HG02870 (cell line): ENCODE results near the gene NCOR2.
"Not testable (repeated sequence)": the region's sequence is repeated elsewhere in the genome, so short reads cannot be mapped to it uniquely, and the experiment has no call there.

Experiments
- ATAC-seq: cut with Tn5 transposase; IDR thresholded peaks from one replicate; pipeline ENCODE4 v1.9.1; 2021; ENCODE audit warnings: mild to moderate bottlenecking, moderate library complexity; ENCODE audit not compliant: unreplicated experiment

Gene NCOR2

DNA sequence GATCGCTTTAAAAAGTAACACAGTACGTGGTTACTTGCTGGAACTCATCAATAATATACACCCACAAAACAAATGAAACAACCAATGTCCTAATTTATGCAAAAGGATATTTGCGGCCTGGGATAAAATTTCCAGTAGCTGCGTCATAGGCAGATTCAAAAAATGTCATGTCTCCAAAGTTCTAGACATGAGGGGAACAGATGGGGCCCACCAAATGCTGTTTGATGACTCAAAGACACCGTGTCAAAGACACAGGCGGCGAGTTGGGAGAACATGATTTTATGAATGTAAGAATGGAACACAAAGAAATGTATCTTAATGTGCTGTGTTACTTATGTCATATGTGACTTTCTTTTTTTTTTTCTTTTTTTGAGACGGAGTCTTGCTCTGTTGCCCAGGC, 34.3 kb upstream of the NCOR2 start:
- no peak for ATAC-seq

DNA sequence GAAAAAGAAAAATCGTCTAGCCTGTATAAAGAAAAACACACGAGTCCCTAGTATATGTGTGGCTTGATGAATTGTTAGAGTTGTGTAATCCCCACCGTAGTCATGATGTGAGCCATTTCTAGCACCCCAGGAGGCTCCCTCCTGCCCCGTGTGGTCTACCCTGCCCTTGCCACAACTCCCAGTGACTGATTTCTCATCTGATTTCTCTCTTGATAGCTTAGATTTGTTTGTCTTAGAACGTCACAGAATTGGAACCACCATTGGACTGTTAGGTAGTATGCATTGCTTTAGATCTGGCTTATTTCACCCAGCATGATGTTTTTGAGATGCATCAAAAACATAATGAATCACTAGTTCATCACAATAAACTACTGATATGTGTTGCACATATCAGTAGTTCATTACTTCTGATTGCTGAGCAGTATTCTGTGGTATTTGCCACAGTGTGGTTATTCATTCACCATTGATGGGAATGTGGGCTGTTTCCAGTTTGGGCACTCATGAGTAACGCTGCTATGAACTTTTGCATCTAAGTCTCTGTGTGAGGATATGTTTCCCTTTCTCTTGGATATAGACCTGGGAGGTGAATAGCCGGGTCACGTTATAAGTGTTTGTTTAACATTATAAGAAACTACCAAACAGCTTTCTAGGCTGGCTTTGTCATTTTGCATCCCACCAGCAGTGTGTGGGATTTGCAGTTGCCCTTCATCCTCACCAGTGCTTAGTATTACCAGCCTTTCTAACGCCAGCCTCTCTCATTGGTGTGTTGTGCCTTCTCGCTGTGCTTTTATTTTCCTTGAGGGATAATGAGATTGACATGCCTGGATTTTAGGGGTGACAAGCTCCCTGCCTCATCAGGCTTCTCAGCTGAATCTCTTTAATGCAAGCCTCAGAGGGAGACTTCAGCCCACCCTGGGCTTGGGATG, 31.9 kb upstream of the NCOR2 start:
- ATAC-seq, result no peak

DNA sequence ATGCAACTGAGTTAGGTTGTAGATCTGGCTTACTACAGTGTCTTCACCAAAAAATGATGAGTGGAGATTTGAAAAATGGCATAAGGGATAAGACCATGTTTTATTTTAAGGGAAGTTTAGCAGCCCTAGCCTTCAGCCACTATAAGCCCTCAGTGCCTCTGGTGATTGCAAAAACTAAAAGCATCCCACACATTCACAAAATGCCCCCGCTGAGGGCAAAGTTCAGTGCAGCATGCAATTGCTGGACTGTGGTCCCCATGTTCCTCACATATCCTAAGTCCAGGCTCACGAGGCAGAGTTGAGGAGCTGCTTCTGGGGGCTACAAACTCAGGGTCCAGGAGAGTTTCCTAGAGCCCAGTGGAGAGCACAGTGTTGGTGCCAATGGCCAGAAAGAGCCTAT, 29.6 kb upstream of the NCOR2 start:
- ATAC-seq, result no peak

DNA sequence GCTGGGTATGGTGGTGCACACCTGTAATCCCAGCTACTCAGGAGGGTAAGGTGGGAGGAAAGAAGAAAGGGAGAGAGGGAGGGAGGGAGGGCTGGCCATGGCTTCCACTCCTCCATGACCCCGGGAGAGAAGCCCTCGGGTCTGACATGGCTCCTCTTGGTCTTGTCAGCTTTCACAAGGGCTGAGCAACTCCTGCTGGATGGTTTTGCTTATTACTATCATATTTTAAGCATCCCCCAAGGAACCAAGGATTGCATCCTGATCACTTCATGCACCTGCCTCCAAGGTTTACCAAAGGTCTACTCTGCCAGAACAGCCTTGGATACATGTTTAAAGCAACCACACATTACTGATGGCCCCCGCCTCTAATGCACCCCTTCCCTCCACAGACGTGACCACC, 28.0 kb upstream of the NCOR2 start:
- ATAC-seq, result no peak

DNA sequence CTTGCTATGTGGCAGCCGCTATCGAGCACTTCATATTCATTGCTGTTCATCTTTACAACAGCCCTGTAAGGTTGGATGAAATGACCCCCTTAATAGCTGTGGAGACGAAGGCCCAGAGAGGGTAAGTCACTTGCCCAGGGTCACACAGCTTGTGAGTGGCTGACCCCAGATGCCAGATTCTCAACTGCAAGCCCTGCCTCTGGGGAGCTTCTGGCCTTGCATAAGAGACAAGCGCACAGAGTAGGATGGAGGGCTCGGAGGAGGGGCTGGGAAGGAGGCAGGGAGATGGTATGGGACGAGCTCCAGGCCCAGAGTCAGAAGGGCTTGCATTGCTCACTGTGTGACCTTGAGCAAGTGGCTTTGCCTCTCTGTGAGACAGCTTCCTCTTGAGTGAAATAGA, 27.4 kb upstream of the NCOR2 start:
- no peak for ATAC-seq

DNA sequence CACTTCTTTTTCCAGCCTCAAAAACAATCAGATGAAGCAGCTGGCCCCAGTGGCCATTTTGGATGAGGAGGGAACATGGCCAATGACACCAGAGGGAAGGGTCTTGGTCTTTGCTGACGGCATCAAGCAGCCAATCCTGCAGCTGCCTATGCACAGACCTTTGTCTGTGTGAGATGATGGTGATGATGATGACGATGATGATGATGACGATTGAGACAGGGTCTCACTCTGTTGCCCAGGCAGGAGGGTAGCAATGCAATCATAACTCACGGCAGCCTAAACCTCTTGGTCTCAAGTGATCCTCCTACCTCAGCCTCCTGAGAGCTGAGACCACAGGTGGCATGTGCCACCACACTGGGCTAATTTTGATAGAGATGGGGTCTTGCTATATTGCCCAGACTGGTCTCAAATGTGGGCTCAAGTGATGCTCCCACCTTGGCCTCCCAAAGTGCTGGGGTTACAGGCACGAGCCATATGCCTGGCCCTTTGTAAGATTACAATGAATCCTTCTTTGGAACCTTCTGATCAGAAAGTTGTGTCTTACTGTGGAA, 26.5 kb upstream of the NCOR2 start:
- no peak for ATAC-seq

DNA sequence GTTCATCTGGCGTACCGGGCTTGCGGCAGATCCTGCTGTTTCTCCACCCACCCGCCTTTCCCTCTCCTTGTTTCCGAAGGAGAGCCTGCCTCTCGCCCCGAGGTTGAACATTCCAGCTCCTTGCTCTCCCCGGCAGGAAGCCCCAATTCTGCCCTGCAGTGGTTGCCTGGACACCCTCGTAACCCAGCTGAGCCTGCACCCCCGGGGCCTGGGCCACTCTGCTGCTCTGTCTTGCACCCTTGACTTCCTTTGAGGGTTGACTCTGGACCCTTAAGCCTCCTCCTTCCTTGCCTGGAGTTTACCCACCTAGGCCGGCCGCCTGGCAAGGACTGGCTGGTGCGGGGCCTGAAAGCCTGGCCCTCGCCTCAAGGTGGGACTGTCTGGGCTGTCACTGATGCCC, 25.8 kb upstream of the NCOR2 start:
- no peak for ATAC-seq

DNA sequence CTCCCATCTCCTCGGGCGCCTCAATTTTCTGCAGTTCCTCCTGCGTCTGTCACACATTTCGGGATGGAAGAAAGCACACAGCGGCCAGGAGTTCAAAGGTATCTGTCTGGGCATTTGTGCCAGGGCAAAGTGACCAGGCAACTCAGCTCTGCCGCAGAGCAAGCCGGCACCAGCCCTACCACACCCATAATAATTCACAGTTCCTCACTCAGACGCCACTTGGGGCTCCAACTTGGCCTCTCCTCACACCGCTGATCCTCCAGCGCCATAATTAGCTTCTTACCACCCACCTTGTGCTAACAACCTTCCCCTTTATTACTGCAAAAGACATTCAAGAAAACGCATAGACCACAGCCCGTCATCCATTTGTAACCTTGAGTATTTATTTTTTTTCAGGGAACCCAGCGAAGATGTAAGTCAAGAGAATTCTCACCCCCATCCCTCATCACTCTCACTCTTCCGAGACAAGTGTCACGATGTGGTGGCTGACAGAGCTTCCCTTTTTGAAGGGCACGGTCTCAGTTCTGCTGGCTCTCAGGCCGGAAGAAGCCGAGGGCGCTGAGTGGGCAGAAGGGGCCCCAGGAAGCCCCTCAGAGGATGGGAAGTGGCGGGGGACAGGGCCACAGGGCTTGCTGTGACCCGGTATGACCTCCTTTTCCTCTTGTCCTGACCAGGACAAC, 25.2 kb upstream of the NCOR2 start:
- ATAC-seq, result no peak

DNA sequence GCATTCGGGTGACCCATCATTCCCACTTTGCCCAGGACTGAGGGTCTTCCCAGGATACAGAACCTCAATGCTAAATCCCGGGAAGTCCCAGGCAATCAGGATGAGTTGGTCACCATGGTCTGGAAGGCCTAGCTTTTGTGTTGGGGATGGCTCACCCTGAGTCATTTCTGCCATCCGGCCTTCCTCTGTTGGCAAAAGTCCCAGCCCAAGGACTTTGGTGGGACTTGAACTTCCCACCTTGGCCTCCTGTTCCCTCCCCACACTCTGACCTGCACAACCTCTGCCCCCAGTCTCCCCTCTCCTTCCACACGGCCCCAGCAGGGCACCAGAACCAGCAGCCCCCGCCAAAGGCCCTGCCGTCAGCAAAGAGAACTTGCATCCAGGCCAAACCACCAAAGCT, 24.6 kb upstream of the NCOR2 start:
- no peak for ATAC-seq

DNA sequence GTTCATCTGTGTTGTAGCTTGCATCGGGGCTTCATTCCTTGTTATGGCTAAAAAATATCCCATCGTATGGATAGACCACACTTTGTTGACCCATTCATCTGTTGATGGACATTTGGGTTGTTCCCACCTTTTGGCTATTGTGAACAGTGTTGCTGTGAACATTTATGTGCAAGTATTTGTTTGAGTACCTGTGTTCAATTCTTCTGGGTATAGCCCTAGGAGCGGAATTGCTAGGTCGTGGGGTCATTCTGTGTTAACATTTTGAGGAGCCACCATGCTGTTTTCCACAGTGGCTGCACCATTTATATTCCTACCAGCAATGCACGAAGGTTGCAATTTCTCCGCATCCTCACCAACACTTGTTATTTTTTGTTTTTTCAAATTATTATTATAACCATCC, 23.0 kb upstream of the NCOR2 start:
- no peak for ATAC-seq

DNA sequence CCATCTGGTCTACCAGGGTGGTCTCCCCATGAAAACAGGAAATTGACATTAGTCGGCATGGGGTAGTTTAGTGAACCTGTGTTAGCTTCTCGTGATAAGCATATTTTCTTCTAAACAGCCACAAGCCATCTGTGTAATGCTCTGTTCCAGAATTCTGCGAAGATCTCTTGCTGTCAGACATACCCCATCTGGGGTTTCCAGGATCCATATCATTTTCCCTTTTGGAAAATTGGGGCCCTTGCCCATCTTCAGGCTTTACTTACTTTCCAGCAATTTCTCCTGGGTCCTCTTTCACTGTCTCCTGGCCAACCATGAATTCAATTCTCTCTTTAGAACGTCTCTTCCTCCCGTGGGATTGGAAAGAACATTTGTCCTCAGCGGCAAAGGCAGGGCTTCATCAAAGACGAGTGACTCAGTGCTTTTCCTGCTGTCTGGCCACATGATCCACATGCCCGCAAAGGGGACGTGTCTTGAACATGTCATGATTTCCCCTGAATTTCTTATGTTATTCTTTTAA, 21.4 kb upstream of the NCOR2 start:
- ATAC-seq, result no peak

DNA sequence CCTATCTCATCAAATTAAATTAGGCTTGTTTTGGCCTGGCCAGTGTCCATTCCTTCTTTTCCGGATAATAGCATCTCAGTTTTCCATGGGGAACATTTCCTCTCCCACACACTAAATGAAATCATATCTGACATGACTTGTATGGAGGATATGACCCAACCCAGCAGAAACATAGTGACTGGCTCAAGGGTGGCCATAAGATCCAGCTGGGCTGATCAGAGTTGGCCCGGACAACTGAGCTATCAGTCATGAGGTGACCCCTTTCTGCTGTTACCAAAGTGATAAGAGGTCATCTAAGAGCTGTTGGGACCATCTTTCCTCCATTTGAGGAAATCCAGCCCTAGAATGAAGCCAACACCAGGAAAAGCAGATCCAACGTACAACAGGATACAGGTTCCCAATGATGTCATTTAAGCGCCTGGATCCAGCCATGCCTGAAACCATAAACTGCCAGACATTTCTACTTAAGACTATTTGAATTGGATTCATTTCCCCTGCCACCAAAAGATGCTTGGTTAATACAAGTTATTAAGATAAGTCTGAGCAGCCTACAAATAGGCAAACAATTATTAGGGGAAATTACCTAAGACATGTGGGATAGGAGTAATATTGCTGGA, 20.7 kb upstream of the NCOR2 start:
- ATAC-seq, result no peak

DNA sequence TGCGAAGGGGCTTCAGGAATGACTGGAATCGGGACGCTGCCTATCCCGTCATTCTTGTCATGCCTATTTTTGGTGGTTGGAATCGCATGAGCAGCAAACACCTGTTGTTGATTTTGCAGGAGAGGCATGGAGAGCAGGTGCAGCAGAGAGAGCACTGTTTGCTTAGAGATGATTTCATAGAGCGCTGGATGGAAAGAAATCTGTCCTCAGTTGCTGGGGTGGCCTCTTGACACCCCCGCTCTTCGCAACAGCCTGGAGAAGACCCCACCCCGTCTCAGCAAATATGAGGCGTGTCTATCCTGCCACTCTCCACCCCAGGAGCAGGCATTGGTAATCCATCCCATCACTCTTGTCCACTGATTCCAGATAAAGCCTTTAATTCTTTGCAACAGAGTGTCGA, 19.3 kb upstream of the NCOR2 start:
- no peak for ATAC-seq

DNA sequence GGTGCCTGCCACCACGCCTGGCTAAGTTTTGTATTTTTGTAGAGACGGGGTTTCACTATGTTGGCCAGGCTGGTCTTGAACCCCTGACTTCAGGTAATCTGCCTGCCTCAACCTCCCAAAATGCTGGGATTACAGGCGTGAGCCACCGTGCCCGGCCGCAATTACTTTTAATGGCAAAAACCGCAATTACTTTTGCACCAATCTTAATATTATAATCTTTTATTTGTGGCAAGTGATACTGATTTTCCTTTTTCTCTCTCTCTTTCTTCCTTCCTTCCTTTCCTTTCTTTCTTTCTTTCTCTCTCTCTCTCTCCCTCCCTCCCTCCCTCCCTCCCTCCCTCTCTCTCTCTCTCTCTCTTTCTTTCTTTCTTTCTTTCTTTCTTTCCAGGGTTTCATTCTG, 17.1 kb upstream of the NCOR2 start:
- ATAC-seq, result not testable (repeated sequence)

DNA sequence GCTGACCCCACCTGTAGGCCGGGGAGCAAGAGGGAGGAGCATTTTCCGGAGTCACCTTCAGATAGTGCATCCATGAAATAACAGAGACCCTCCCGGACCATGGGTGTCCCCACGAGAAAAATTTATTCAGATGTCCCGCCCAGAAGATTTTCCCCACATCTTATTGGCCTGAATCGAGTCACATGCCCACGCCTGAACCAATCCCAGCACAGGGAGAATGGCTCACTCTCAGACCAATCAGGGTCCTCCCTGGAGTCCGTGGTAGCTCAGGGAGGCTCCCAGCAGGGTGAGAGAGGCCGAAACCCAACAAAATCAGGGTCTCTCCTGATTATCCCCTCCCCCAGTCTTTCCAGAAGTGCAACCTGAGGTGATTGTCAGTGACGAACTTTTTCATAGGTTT, 16.4 kb upstream of the NCOR2 start:
- ATAC-seq, result no peak

DNA sequence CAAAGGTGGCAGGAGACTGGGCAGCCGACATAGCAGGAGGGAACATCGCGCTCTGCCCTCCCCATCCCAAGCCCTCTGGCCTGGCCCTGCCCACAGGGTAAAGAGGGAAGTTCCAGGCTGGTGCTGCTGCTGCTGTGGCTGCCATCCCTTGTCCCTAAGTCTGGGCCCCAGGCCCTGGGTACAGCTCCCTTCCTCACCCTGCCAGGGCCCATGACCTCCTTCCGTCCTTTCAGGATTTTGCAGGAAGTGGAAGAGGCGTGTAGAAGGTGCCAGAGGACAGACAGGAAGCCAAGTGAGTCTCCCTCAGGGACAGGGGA, 14.7 kb upstream of the NCOR2 start:
- ATAC-seq, result no peak

DNA sequence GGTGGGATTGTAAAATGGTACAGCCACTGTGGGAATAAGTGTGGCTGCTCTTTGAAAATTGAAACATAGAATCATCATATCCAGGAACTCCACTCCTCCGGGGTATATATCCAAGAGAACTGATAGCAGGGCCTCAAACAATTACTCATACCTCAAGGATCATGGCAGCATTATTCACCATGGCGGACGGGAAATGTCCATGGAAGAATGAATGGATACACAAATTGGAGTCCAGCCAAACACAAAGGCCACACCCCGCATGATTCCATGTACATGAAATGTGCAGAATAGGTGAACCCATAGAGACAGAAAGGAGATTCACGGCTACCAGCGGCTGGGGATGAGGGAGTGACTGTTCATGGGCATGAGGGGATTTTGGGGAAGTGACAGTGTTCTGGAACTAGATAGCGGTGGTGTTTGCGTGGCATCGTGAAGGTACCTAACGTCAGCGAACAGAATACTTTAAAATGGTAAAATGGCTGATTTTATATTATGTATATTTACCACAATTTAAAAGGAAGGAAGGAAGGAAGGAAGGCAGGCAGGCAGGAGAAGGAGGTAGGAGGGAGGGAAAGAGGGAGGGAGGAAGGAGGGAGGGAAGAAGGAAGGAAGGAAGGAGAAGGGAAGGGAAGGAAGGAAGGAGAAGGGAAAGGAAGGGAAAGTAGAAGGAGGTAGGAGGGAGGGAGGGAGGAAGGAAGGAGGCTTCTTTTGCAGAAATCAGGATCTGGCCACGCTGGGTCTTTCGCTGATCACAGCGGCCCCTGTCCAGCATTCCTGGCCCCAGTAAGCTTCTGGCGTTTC, 14.1 kb upstream of the NCOR2 start:
- no peak for ATAC-seq

DNA sequence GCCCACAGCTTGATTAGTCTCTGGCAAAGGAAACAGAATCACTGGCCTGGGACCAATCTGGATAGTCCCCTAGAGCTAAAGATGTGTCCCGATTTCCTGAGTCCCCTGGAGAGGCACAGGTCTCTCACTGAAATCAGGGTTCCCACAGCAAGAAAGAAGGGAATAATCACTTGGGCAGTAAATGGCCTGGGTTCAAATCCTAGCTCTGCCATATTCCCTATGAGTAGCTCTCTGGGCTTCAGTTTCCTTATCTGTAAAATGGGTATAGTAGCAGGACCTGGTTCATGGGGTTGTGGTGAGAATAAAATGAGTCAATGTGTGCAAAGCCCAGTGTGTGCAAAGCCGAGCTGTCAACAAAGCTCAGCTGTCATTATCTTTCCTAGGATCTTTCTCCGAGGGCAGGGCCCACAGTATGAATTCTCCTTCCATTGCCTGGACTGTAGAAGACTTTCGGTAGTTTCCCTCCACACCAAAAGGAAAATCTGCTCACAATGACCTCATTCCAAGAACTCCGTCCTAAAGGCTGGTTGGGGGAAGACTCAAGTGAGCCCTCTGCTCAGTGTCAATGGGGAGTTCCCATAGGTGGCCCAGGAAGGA, 12.6 kb upstream of the NCOR2 start:
- no peak for ATAC-seq

DNA sequence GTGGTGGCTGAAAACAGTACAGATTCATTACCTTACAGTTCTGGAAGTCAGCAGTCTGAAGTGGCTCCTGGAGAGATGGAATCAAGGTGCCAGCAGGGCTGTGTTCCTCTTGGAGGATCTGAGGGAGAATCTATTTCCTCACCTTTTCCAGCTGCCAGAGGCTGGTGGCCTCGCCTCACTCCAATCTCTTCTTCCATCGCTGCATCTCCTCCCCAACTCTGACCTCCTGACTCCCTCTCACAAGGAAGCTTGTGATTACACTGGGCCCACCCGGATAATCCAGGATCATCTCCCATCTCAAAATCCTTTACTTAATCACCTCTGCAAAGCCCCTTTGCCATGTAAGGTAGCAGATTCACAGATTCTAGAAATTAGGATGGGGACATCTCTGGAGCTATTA, 11.4 kb upstream of the NCOR2 start:
- ATAC-seq, result no peak

DNA sequence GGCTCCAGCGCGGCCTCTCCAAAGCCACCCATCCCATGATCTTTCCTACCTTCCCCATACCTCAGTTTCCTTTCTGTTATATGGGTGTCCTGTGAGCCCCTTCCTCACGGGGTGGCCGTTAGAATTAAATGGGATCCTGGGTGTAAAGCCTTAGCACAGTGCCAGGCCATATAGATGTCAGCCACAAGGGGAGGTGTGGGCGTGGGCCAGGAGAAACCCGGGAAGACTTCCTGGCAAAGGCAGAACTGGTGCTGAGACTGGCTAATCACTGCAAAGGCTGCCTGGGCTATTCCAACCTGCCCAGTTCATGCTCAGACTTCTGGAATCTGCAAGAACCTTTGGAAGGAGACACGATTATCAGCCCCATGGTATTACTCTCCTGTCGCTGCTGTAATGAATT, 11.0 kb upstream of the NCOR2 start:
- ATAC-seq, result no peak
